ENCODE results near the gene ZNF536. TPM values are rescaled to one million over a fixed set of nuclear protein-coding genes. Genes with fewer than 3 reads are reported as not detected.

The ZNF536 gene
- total RNA-seq, 1 experiment from 2014 or later: 0.05 TPM

DNA sequence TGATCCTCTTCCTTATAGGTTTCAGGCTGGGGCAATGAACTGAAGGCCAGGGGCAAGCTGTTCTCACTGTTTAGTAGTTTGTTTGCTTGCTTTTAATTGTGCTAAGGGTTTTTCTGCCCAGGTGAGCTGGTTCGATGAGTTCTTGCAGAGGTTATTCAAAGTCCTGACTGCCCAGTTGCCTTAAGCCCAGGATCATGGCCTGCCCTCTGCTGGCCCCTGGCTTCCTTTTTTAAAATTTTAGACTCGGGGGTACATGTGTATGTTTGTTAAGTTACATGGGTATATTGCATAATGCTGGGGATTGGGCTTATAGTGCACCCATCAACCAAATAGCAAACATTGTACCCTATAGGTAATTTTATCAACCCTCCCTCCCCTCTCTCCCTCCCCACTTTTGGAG, 65.7 kb downstream of the ZNF536 start:
- in situ Hi-C loops (cut with HindIII; ENCODE audit: low pct_unique_long_range_greater_than_20kb, low sequenced_read_pairs) (no loop called here), intact Hi-C loops (cut with micrococcal nuclease; ENCODE audit: unreplicated experiment) (no loop called here)
- peaks cover 8% of the 10 kb centered on the region; the same call in 1 of the 2 replicates for H3K27me3 ChIP-seq (ENCODE audit: control insufficient read depth, insufficient read depth, low read length)
- CTCF ChIA-PET: no interaction called here
- no peak overlapping the region for H3K4me3 ChIP-seq (ENCODE audit: low read depth in 2 of 2, low read length in 2 of 2)
- no peaks in the 10 kb centered on the region for H3K9me3 ChIP-seq (ENCODE audit: control insufficient read depth, insufficient read depth, low read depth, low read length)
- TF ChIP-seq CTCF (IDR thresholded peaks at IDR 0.05) (no peak; the same call in 1 of the 2 replicates), POLR2AphosphoS5 (IDR thresholded peaks at IDR 0.05; ENCODE audit: low read depth, low read length) (no peak), TCF7L2 (IDR thresholded peaks at IDR 0.05; ENCODE audit: low read depth, low read length) (no peak), REST (IDR thresholded peaks at IDR 0.05; ENCODE audit: insufficient read depth in 1 of 2, low read depth in 2 of 2, low read length in 1 of 2) (no peak), SIN3A (IDR thresholded peaks at IDR 0.05; ENCODE audit: borderline replicate concordance, insufficient read depth, low read depth, low read length) (no peak)
- POLR2A ChIA-PET: no interaction called here
- no peak overlapping the region for H3K27ac ChIP-seq (ENCODE audit: low read length)
- no peaks in the 10 kb centered on the region for H3K4me1 ChIP-seq (ENCODE audit: control insufficient read depth, insufficient read depth, low read length)
- ATAC-seq: no peak
- H3K36me3 ChIP-seq (ENCODE audit: control insufficient read depth, insufficient read depth, low read length): no peaks in the 10 kb centered on the region
- BruUV-seq (replicated peaks): no TSS peak
- DNase-seq (ENCODE audit: low read depth, low spot score): no peak

GRCh38 chr19:30439310-30439709, 67.1 kb downstream of the ZNF536 start:
- in situ Hi-C loops (cut with HindIII; ENCODE audit: low pct_unique_long_range_greater_than_20kb, low sequenced_read_pairs) (no loop called here), intact Hi-C loops (cut with micrococcal nuclease; ENCODE audit: unreplicated experiment) (no loop called here)
- ATAC-seq (no peak), DNase-seq (ENCODE audit: low read depth, low spot score) (no peak)
- H3K27me3 ChIP-seq (ENCODE audit: control insufficient read depth, insufficient read depth, low read length): peaks cover 9% of the 10 kb centered on the region; the same call in 1 of the 2 replicates
- no peaks in the 10 kb centered on the region for H3K4me1 ChIP-seq (ENCODE audit: control insufficient read depth, insufficient read depth, low read length)
- H3K4me3 ChIP-seq (ENCODE audit: low read depth in 2 of 2, low read length in 2 of 2): no peak overlapping the region
- no peaks in the 10 kb centered on the region for H3K9me3 ChIP-seq (ENCODE audit: control insufficient read depth, insufficient read depth, low read depth, low read length)
- no peak overlapping the region for H3K27ac ChIP-seq (ENCODE audit: low read length)
- no peaks in the 10 kb centered on the region for H3K36me3 ChIP-seq (ENCODE audit: control insufficient read depth, insufficient read depth, low read length)
- TF ChIP-seq REST (IDR thresholded peaks at IDR 0.05; ENCODE audit: insufficient read depth in 1 of 2, low read depth in 2 of 2, low read length in 1 of 2): no peak
- no peak for TF ChIP-seq CTCF (IDR thresholded peaks at IDR 0.05)
- TF ChIP-seq POLR2AphosphoS5 (IDR thresholded peaks at IDR 0.05; ENCODE audit: low read depth, low read length): no peak
- no peak for TF ChIP-seq TCF7L2 (IDR thresholded peaks at IDR 0.05; ENCODE audit: low read depth, low read length)
- no peak for TF ChIP-seq SIN3A (IDR thresholded peaks at IDR 0.05; ENCODE audit: borderline replicate concordance, insufficient read depth, low read depth, low read length)
- no TSS peak for BruUV-seq (replicated peaks)
- ChIA-PET POLR2A (no interaction called here), CTCF (interaction anchor here (0.6 kb wide), 1 partner anchor 770 kb away, joined by 3 read pairs; no protein-coding TSS in a partner anchor)
